GM12878 (cell line): ENCODE measurements around the gene METRNL. TPM values are rescaled to one million over a fixed set of nuclear protein-coding genes. Genes with fewer than 3 reads are reported as not detected.

Experiments used
- ATAC-seq: fragments of 200-7000 bp; cut with Tn5 transposase; 3 replicates; pipeline ENCODE4 v1.9.1; 2020; ENCODE audit warnings: mild to moderate bottlenecking, moderate library complexity
- BruUV-seq: library from RNA; stranded (reverse); fragments of 400-500 nt; replicated peaks from 2 replicates; lab custom pipeline; 2021; lab: Mats Ljungman, UMichigan
- CTCF ChIA-PET: fragments of 300-600 bp; sonication (Branson Sonifier 250); formaldehyde crosslinking; extraction: SDS; loops from one replicate; lab custom pipeline; 2021; ENCODE audit warnings: inconsistent platforms; lab: Yijun Ruan, JAX
- POLR2A ChIA-PET: fragments of 350-600 bp; formaldehyde crosslinking; extraction: SDS; loops from one replicate; lab custom pipeline; 2021; ENCODE audit warnings: inconsistent platforms; lab: Charles Lee
- RAD21 ChIA-PET: fragments of 300-600 bp; sonication (Branson Sonifier 250); formaldehyde crosslinking; loops from one replicate; lab custom pipeline; 2023; ENCODE audit warnings: antibody characterized with exemption; ENCODE audit not compliant: unreplicated experiment; lab: Charles Lee
- SMC1A ChIA-PET: fragments of 300-600 bp; sonication (Branson Sonifier 250); formaldehyde crosslinking; loops from one replicate; lab custom pipeline; 2023; ENCODE audit not compliant: unreplicated experiment, uncharacterized antibody; lab: Charles Lee
- DNase-seq: peaks from one replicate; pipeline ENCODE4 v3.0.0-alpha.2; 2011; ENCODE audit warnings: low read depth, low spot score
- FAIRE-seq: peaks from 3 replicates; lab custom pipeline; 2011; peaks lifted over from hg19 to GRCh38; lab: Jason Lieb, UNC
- H2AFZ ChIP-seq: 2 replicates; pipeline ENCODE4 v1.6.0; 2011; ENCODE audit warnings: low read depth, low read length, control low read depth; ENCODE audit not compliant: control insufficient read depth
- H3K27ac ChIP-seq: 2 replicates; pipeline ENCODE4 v1.5.1; 2011; ENCODE audit warnings: control low read depth; ENCODE audit not compliant: control insufficient read depth, insufficient read depth
- H3K27me3 ChIP-seq, 2 experiments: replicated peaks in 1 of 2; 2 replicates each; pipeline versions ENCODE4 v1.6.0 to v1.6.1; 2011; ENCODE audit warnings: low read length in 1 of 2; ENCODE audit not compliant: control insufficient read depth in 2 of 2, insufficient read depth in 2 of 2
- H3K36me3 ChIP-seq, 2 experiments: 2 replicates each; pipeline ENCODE4 v1.5.1; 2011; ENCODE audit warnings: low read length in 1 of 2; ENCODE audit not compliant: control insufficient read depth in 2 of 2, insufficient read depth in 2 of 2
- H3K4me1 ChIP-seq: 2 replicates; pipeline ENCODE4 v1.6.1; 2011; ENCODE audit warnings: mild to moderate bottlenecking, low read length, moderate library complexity, mixed read lengths; ENCODE audit not compliant: control insufficient read depth, insufficient read depth
- H3K4me2 ChIP-seq: 2 replicates; pipeline ENCODE4 v1.6.0; 2011; ENCODE audit warnings: control low read depth; ENCODE audit not compliant: control insufficient read depth, insufficient read depth
- H3K4me3 ChIP-seq: fragments of 200-600 bp; sonication (generic); 2 replicates; pipeline ENCODE4 v1.5.1; 2016
- H3K79me2 ChIP-seq: 2 replicates; pipeline ENCODE4 v1.6.0; 2011; ENCODE audit warnings: low read length; ENCODE audit not compliant: control insufficient read depth, insufficient read depth
- H3K9ac ChIP-seq: 2 replicates; pipeline ENCODE4 v1.8.0; 2011; ENCODE audit warnings: low read length, control low read depth, mixed read lengths; ENCODE audit not compliant: control insufficient read depth, insufficient read depth
- H3K9me3 ChIP-seq: replicated peaks from 3 replicates; pipeline ENCODE4 v1.5.1; 2011; ENCODE audit warnings: mild to moderate bottlenecking, low read length; ENCODE audit not compliant: control insufficient read depth, insufficient read depth
- H4K20me1 ChIP-seq: 2 replicates; pipeline ENCODE4 v1.6.0; 2011; ENCODE audit not compliant: control insufficient read depth, insufficient read depth
- ATF2 ChIP-seq: IDR thresholded peaks from 2 replicates; pipeline ENCODE4 v1.6.1; 2012; ENCODE audit warnings: low read length, inconsistent platforms
- EGR1 ChIP-seq, 2 experiments: IDR thresholded peaks; 1 replicate in 1 of 2; 2 replicates in 1 of 2; pipeline ENCODE4 v1.6.1; 2011 to 2012; ENCODE audit warnings: low read depth in 2 of 2, low read length in 2 of 2, borderline replicate concordance in 1 of 2, mild to moderate bottlenecking in 1 of 2, moderate library complexity in 1 of 2
- GATAD2B ChIP-seq: fragments of 450-650 bp; conservative IDR thresholded peaks from 2 replicates; pipeline ENCODE4 v1.6.1; 2017; ENCODE audit warnings: low read depth, mild to moderate bottlenecking, moderate library complexity
- HSF1 ChIP-seq: fragments of 150-350 bp; IDR thresholded peaks from 2 replicates; pipeline ENCODE4 v1.6.1; 2014; ENCODE audit warnings: mild to moderate bottlenecking, low read depth, low read length
- IKZF1 ChIP-seq: fragments of 450-650 bp; conservative IDR thresholded peaks from 2 replicates; pipeline ENCODE4 v1.6.1; 2017; ENCODE audit warnings: antibody characterized with exemption, mild to moderate bottlenecking
- KAT2A ChIP-seq: conservative IDR thresholded peaks from 2 replicates; pipeline ENCODE4 v1.6.1; 2011; ENCODE audit warnings: low read depth, low read length; ENCODE audit not compliant: control insufficient read depth
- MEF2A ChIP-seq: IDR thresholded peaks from 2 replicates; pipeline ENCODE4 v1.6.1; 2011; ENCODE audit warnings: low read depth, mild to moderate bottlenecking, low read length, moderate library complexity; ENCODE audit not compliant: insufficient read depth
- POLR2AphosphoS5 ChIP-seq: IDR thresholded peaks from 2 replicates; pipeline ENCODE4 v1.6.1; 2011; ENCODE audit warnings: mild to moderate bottlenecking, low read length, inconsistent platforms
- RCOR1 ChIP-seq: conservative IDR thresholded peaks from 2 replicates; pipeline ENCODE4 v1.6.1; 2012; ENCODE audit warnings: low read depth, low read length, improper control_type of control experiment
- RELA ChIP-seq: fragments of 450-650 bp; IDR thresholded peaks from 2 replicates; pipeline ENCODE4 v1.8.0; 2014; ENCODE audit warnings: borderline replicate concordance; ENCODE audit not compliant: partially characterized antibody
- SIX5 ChIP-seq: IDR thresholded peaks from 2 replicates; pipeline ENCODE4 v1.6.1; 2011; ENCODE audit warnings: mild to moderate bottlenecking, low read depth, low read length, moderate library complexity; ENCODE audit not compliant: severe bottlenecking
- YBX1 ChIP-seq: fragments of 450-650 bp; IDR thresholded peaks from 2 replicates; pipeline ENCODE4 v1.6.1; 2016; ENCODE audit warnings: antibody characterized with exemption
- WGBS: methylation state at CpG from one replicate; pipeline ENCODE4 v1.1.6; 2016; ENCODE audit warnings: low lambda C conversion rate; ENCODE audit not compliant: insufficient replicate concordance, insufficient coverage; ENCODE audit errors: missing lambda C conversion rate; 5-methylcytosine and 5-hydroxymethylcytosine counted together
- in situ Hi-C: fragments of 300-500 bp; cut with MboI; formaldehyde crosslinking; loops from 9 replicates; pipeline ENCODE4 v1.14.3; 2018; ENCODE audit warnings: mixed read lengths
- intact Hi-C: fragments of 100-400 bp; cut with micrococcal nuclease; formaldehyde crosslinking; loops from one replicate; pipeline ENCODE4 v1.14.2; 2022; ENCODE audit not compliant: unreplicated experiment
- polyA plus RNA-seq, 11 experiments: library from polyadenylated mRNA; depleted of rRNA in 4 of 11; unstranded in 6 of 11; stranded (reverse) in 5 of 11; fragments of >200 nt; fragmentation: Nextera tagmentation in 4 of 11; fragmentation: Illumina TruSeq in 1 of 11; extraction: Ambion mirVana in 4 of 11; extraction: Trizol in 1 of 11; gene quantifications; 1 replicate in 1 of 11; 2 replicates in 10 of 11; pipeline versions ENCODE4 v1.2.1 to v1.2.3, GENCODE V29; 2011 to 2016; ENCODE audit warnings: inconsistent platforms in 2 of 11, missing spikeins in 2 of 11, low read depth in 1 of 11
- total RNA-seq, 4 experiments: library from RNA; depleted of rRNA in 3 of 4; stranded (reverse); fragments of >200 nt in 3 of 4; fragmentation: Illumina TruSeq in 1 of 4; extraction: Trizol in 1 of 4; gene quantifications; 2 replicates each; pipeline versions ENCODE4 v1.2.1 to v1.2.3, GENCODE V29; 2013 to 2021
- TF ChIP-seq, protein P1 (sequence below): IDR thresholded peaks from 2 replicates; pipeline ENCODE4 v1.6.1; 2012; ENCODE audit warnings: low read depth, low read length, improper control_type of control experiment

Gene METRNL
- total and polyA plus RNA-seq, 10 of the 15 experiments (the other 5 are each of a cell fraction or from before 2014, with no cell fraction given): 0.05 to 3.7 (median 0.48) TPM; not detected in 2

GRCh38 chr17:83077939-83078338, 1.5 kb upstream of the METRNL start:
- ChIA-PET CTCF (no interaction called here), RAD21 (no interaction called here), SMC1A (no interaction called here), POLR2A (no interaction called here)
- in situ Hi-C loops: no loop called here
- BruUV-seq: no TSS peak
- Histone ChIP-seq H3K4me2 (no peak overlapping the region), H3K4me1 (0 out of 2 replicates have a peak, but pooled peaks cover 3% of the 10 kb centered on the region), H3K36me3 (no peaks in the 10 kb centered on the region), H2AFZ (no peak overlapping the region), H4K20me1 (no peaks in the 10 kb centered on the region), H3K9me3 (no peaks in the 10 kb centered on the region), H3K4me3 (no peak overlapping the region), H3K9ac (no peak overlapping the region), H3K27ac (no peak overlapping the region), H3K27me3 (peaks cover 4 to 20% of the 10 kb centered on the region in 2 experiments), H3K79me2 (no peaks in the 10 kb centered on the region)
- FAIRE-seq: no peak
- intact Hi-C loops: no loop called here
- TF ChIP-seq MEF2A (no peak), ATF2 (no peak), GATAD2B (no peak), KAT2A (no peak), POLR2AphosphoS5 (no peak), HSF1 (no peak), RCOR1 (no peak), SIX5 (no peak), RELA (no peak), EGR1 (IDR thresholded peaks at IDR 0.05; ENCODE audit: borderline replicate concordance in 1 of 2, low read depth in 2 of 2, low read length in 2 of 2) (no peak), YBX1 (no peak), IKZF1 (no peak)
- TF ChIP-seq, protein P1, sequence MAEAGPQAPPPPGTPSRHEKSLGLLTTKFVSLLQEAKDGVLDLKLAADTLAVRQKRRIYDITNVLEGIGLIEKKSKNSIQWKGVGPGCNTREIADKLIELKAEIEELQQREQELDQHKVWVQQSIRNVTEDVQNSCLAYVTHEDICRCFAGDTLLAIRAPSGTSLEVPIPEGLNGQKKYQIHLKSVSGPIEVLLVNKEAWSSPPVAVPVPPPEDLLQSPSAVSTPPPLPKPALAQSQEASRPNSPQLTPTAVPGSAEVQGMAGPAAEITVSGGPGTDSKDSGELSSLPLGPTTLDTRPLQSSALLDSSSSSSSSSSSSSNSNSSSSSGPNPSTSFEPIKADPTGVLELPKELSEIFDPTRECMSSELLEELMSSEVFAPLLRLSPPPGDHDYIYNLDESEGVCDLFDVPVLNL: no peak
- DNase-seq: no peak
- no peak for ATAC-seq
- WGBS: 45% methylated on average over 7 of the region's 7 CpGs
